TTC549 (cell line): ENCODE measurements around the gene MRGPRG.

Experiments
- FAIRE-seq: peaks from 2 replicates; lab custom pipeline; 2012; peaks lifted over from hg19 to GRCh38; lab: Jason Lieb, UNC

Gene MRGPRG

DNA sequence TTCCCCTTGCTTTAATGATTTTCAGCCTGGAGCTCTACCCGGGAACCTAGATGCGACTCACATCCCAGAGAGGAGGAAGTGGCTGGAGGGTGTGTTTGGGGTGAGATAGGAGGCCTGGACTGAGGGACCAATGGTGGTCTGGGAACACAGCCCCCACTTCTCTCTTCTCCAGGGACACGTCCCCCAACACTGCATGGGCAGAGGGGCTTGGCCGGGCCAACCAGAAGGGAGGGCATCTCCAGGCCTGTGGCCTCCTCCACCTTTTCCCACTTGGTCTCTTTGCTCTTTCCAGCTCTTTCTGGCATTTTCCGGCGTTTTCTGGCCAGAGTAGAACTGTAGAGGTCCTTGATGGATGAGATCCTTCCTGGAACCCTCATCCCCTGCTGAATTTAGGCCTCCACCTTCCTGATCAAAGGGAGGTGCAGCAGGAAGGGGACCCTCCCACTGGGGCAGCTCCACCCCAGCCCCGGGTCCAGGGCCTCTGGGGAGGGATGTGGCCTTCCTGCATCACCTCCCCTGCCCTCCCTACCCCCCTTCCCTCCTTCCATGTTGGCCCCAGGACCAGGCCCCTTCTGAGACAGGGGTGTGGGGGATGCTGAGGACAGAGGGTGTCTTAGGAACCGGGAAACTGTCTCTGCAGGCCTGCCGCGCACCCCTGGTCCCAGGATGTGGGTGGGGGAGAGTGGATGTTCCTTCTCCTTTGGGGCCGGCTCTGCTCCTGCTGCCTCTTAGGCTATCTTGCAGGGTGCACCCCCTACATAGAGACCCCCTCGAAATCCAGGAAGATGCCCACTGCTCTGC lies 24.4 kb downstream of the MRGPRG start:
- FAIRE-seq = no peak

DNA sequence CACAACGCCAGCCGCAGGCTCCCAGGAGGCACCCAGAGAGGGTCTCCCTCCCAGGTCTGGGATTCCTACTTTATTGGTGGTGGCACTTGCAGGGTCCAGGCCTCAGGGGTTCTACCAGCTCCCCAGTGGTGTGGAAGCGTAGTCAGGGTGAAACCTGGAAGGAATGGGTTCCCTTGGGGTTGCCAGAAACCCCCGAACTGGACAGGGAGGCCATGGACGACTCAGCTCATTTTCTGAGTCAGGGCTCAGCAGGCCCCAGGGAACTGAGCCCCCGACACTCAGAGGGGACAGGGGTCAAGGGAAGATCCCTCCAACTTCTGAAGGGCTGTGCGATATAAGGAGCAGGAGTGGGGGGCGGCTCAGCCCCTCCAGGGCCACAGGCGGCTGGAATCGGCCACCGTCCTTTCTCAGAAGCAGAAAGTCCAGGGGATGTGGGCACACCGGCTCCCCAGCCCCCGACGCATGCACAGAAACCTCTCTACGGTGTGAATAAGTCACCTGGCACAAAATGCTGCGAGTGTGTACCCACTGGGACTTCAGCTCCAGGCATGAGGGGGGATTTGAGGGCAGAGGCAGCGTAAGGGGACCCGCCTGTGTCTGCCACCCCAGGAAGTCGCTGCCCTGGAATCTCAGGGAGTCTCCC lies 25.1 kb downstream of the MRGPRG start:
- no peak for FAIRE-seq

DNA sequence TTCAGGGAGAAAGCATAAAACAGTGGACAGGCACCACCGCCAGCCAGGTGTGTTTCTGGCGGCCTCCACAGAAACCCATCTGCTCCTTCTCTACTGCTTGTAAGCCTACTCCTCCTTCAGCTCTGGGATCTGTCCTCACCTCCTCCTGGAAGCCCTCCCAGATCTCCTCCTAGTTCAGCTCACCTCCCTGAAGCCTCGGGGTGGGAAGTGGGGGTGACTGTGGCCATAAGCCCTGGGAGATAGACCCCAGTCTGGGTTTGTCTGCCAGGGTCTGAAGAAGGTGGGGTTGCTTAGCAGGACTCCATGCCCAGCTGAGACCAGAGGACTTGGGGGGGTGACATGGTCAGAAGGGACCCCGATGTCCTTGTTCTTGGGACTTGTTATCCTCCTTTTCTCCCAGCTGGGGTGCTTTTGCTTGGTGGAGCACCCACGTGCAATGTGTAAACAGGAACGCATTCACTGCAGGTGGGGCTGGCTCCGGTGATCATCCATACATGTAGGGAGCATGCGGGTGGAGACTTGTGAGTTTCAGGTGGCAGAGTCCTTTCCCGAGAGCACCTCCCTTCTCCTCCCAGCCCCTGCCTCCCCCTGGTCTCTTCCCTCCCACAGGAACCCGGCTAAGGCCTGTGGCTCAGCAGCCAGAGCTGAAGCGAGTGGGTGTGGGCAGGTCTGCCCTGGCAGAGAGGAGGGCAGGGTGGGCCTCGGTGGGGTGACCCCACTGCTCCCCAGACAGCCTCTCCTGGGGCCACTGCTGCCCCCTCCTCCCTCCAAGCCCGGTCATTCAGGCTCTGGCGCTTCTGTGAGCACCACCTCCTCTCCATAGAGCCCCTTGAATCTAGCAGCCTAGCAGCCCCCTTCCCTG lies 25.9 kb downstream of the MRGPRG start:
- no peak for FAIRE-seq

DNA sequence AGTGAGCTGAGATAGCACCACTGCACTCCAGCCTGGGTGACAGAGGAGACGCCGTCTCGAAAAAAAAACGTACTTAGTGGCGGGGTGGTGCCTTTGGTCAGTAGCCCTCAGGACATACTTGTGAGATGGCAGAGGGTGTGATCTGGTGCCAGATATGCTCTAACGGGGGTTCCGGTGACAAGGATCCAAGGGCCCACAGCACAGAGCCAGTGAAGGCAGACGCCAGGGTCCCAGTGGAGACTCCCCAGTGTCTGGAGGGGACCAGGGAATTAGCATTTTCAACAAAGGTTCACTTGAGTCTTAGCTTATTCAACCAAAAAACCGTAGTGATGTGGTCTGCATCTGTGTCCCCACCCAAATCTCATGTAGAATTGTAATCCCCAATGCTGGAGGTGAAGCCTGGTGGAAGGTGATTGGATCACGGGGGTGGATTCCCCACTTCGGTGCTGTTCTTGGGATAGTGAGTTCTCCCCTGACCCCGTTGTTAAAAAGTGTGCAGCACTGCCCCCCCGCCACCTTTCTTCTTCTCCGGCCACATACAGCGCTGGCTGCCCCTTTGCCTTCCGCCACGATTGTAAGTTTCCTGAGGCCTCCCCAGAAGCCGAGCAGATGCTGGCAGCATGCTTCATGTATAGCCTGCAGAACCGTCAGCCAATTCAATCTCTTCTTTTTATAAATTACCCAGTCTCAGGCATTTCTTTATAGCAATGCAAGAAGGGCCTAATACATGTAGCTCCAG lies 26.9 kb downstream of the MRGPRG start:
- FAIRE-seq = no peak

DNA sequence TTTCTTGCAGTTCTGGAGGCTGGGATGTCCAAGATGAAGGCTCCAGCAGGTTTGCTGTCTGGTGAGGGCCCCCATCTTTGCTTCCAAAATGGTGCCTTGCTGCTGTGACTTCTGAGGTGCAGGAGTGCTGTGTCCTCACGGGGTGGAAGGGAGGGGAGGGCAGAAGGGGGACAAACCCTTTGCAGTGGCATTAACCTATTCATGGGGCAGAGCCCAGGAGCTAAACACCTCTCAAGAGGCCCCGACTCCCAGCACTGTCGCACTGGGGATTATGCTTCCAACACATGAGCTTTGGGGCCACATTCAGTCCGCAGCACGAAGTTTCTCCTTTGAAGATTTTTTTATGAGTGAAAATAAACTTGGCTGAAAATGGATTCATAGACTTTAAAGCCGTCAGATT lies 28.0 kb downstream of the MRGPRG start:
- no peak for FAIRE-seq

- no peak for FAIRE-seq
Measured at GRCh38 chr11:3189886-3190583, 28.6 kb downstream of the MRGPRG start.

- no peak for FAIRE-seq
Measured at GRCh38 chr11:3189196-3189843, 29.3 kb downstream of the MRGPRG start.

- FAIRE-seq = no peak
Measured at GRCh38 chr11:3188496-3189195, 30.0 kb downstream of the MRGPRG start.

DNA sequence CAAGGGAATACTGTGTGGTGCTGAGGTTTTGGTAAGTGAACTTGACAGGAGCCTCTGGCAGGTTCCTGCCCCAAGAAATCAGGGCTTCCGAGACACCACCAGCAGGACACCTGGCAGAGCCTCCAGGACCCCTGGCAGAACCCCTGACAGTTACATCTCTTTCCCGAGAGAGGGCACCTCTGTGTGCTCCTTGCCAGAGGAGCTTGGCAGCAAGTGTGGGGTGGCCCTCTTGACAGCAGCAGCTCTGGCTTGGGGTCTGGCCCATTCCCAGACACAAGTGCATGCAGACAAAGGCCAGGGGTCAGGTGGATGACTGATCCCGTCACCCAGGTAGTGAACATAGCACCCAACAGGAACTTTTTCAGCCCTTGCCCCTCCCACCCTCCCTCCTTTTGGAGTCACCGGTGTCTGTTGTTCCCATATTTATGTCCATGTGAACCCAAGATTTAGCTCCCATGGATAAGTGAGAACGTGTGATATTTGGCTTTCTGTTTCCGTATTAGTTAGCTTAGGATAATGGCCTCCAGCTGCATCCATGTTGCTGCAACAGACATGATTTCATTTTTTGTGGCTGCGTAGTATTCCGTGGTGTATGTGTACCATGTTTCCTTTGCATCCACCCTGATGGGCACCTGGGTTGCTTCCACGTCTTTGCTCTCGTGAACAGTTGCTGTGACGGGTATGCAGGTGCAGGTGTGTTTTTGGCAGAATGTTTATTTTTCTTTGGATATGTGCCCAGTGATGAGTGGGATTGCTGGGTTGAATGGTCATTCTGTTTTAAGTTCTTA lies 32.3 kb downstream of the MRGPRG start:
- no peak for FAIRE-seq

DNA sequence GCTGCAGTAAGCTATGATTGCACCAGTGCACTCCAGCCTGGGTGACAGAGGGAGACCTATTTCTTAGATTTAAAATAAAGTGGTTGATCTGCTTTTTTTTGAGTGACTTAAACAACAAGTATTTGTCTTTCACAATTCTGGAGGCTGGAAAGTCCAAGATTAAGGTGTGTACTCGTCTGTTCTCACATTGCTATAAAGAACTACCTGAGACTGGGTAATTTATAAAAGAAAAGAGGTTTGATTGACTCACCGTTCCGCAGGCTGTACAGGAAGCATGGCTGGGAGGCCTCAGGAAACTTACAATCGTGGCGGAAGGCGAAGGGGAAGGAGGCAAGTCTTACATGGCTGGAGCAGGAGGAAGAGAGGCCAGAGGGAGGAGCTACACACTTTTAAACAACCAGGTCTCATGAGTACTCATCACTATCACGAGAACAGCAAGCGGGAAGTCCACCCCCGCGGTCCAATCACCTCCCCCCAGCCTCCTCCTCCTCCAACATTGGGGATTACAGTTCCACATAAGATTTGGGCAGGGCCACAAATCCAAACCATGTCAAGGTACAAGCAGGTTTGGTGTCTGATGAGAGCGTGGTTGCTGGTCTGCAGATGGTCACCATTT lies 33.8 kb downstream of the MRGPRG start:
- no peak for FAIRE-seq

DNA sequence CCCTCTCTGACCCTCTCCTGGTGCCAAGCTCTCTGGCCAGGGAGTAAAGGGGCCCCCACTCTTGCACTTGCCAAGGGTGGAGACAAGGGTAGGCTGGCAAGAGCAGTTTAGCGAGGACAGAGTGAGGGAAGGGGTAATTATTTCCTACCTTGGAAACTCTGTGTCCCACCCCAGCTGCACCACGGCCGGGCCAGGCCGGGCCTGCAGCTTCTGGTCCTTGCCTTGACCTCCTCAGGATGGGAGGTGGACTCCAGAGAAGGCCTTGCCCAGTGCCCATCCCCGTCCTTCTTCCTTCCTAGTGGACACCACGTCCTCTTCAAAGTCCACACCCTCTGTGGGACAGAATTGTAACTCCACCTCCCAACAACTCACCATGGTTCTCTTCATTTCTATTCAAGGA lies 35.1 kb downstream of the MRGPRG start:
- no peak for FAIRE-seq

DNA sequence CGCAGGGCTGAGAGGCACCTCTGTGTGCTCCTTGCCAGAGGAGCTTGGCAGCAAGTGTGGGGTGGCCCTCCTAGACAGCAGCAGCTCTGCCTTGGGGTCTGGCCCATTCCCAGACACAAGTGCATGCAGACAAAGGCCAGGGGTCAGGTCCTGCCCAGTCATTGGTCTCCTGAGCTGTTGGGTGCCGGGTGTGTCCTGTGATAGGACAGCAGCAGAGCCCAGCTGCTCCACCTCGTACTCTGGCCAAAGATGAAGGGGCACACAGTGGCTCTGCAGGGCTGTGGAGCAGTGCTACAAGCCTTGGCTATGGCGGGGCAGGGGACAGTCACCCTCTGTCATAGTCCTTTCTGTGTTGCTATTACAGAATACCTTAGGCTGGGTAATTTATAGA lies 36.2 kb downstream of the MRGPRG start:
- no peak for FAIRE-seq

DNA sequence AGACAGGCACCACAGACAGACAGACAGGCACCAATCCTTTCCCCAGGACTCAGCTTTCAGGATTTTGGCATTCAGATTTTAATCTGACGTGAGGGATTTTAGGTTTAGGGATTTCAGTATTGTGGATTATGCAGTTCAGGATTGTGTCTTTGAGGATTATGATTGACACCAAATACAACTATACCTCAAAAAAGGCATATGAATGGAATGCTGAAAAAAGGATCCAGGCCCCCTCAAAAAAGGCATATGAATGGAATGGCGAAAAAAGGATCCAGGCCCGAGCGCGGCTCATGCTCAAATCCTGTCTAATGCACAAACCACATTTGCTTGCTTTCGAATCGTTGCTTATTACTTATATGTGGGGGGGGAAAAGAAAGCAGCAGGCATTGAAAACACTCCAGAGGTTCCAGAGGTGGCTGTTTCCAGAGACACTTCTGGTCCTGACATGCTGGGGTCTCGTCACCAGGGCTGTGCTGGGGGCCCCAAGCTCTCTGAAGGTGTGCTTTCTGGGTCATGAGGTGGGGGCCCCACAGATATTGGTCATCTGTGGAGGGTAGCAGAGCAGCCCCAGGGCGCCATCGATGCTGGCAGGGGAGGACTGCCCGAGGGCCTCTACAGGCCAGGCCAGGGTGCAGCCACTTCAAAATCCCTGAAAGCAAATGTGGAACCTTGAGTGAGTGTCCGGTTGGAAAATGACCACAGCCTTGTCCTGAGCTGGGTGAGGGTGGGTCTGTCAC lies 36.7 kb downstream of the MRGPRG start:
- no peak for FAIRE-seq

DNA sequence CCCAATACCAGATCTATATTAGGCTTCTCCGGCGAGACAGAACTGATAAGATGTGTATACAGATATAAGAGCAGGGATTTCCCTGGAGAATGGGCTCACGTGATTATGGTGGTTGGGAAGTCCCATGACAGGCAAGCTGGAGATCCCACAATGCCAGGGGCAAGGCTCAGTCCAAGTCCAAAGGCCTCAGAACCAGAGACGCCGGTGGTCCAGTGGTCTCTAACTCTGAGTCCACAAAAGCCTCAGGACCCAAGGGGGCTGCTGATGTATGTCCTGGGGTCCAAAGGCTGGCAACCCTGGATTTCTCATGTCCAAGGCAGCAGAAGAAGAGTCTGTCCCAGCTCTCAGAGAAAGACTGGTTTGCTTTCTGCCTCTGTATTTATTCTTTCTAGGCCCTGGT lies 37.7 kb downstream of the MRGPRG start:
- no peak for FAIRE-seq

GRCh38 chr11:3178349-3178748 lies 40.3 kb downstream of the MRGPRG start:
- FAIRE-seq = no peak

GRCh38 chr11:3177931-3178330 lies 40.7 kb downstream of the MRGPRG start:
- FAIRE-seq = no peak

- no peak for FAIRE-seq
Measured at GRCh38 chr11:3176487-3176886, 42.1 kb downstream of the MRGPRG start.

DNA sequence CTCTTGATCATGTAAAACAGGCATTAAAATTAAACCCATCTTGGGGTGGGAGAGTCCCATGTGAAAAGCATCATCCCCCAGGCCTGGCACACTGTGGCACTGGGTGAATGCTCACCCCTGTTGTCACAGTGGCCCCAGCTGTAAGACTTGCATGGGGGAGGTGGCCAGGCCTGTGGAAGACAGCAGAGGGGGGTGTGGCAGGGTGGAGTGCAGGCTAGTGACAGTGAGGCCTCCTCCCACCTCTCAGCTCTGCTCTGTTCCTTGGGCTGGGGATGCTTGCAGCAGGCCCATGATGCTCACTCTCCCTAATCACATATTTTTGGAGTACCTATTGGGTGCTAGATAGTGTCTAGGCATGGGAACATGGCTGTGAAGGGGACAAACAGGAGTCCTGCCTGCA lies 43.4 kb downstream of the MRGPRG start:
- no peak for FAIRE-seq

GRCh38 chr11:3174387-3174786 lies 44.2 kb downstream of the MRGPRG start:
- FAIRE-seq = no peak
